ENCODE measurements around the gene IGSF21. TPM values are rescaled to one million over a fixed set of nuclear protein-coding genes. Genes with fewer than 3 reads are reported as not detected.

The IGSF21 gene
- total RNA-seq, 3 donors from 2014 or later (not counting 1 experiment from before 2014, with no cell fraction given) = not detected

GRCh38 chr1:18060366-18060765 lies 47.2 kb upstream of the IGSF21 start:
- DNase-seq (no peak), ATAC-seq (no peak)
- intact Hi-C loops (cut with micrococcal nuclease) = no loop called here
- no peaks in the 10 kb centered on the region for H3K4me1 Mint-ChIP-seq
- Histone ChIP-seq H3K9me3 (ENCODE audit: control insufficient read depth, insufficient read depth, low read length) (peaks cover 3% of the 10 kb centered on the region), H3K27ac (ENCODE audit: low read length) (no peak overlapping the region), H3K36me3 (ENCODE audit: control insufficient read depth, insufficient read depth, low read length) (no peaks in the 10 kb centered on the region), H3K27me3 (ENCODE audit: control insufficient read depth, insufficient read depth, low read length) (no peaks in the 10 kb centered on the region), H3K4me1 (ENCODE audit: control insufficient read depth, insufficient read depth, low read length) (no peaks in the 10 kb centered on the region), H3K4me3 (ENCODE audit: low read length) (no peak overlapping the region)
- WGBS (ENCODE audit: insufficient coverage) = 91% methylated on average over 14 of the region's 14 CpGs
- peaks cover 0 to 4% of the 10 kb centered on the region in 2 donors for H3K27me3 Mint-ChIP-seq (ENCODE audit: low read depth in 2 of 2)
- no peak for TF ChIP-seq CTCF (IDR thresholded peaks at IDR 0.05)
- H3K9me3 Mint-ChIP-seq = peaks cover 0 to 3% of the 10 kb centered on the region in 2 donors
- H3K36me3 Mint-ChIP-seq = no peaks in the 10 kb centered on the region
- no peak overlapping the region for H3K27ac Mint-ChIP-seq
- no peak overlapping the region for H3K4me3 Mint-ChIP-seq

GRCh38 chr1:18062185-18062584 lies 45.4 kb upstream of the IGSF21 start:
- Mint-ChIP-seq H3K27ac (no peak overlapping the region), H3K4me3 (no peak overlapping the region), H3K9me3 (peaks cover 0 to 3% of the 10 kb centered on the region in 2 donors), H3K4me1 (no peaks in the 10 kb centered on the region), H3K36me3 (no peaks in the 10 kb centered on the region), H3K27me3 (ENCODE audit: low read depth in 2 of 2) (peaks cover 0 to 6% of the 10 kb centered on the region in 2 donors)
- Histone ChIP-seq H3K4me3 (ENCODE audit: low read length) (no peak overlapping the region), H3K36me3 (ENCODE audit: control insufficient read depth, insufficient read depth, low read length) (no peaks in the 10 kb centered on the region), H3K9me3 (ENCODE audit: control insufficient read depth, insufficient read depth, low read length) (peaks cover 3% of the 10 kb centered on the region), H3K27me3 (ENCODE audit: control insufficient read depth, insufficient read depth, low read length) (no peaks in the 10 kb centered on the region), H3K4me1 (ENCODE audit: control insufficient read depth, insufficient read depth, low read length) (no peaks in the 10 kb centered on the region), H3K27ac (ENCODE audit: low read length) (no peak overlapping the region)
- TF ChIP-seq CTCF (IDR thresholded peaks at IDR 0.05) = no peak
- 61% methylated on average over 2 of the region's 3 CpGs for WGBS (ENCODE audit: insufficient coverage)
- DNase-seq (no peak), ATAC-seq (no peak)
- intact Hi-C loops (cut with micrococcal nuclease) = no loop called here

- H3K4me1 ChIP-seq (ENCODE audit: control insufficient read depth, insufficient read depth, low read length) = no peaks in the 10 kb centered on the region
- H3K27ac ChIP-seq (ENCODE audit: low read length) = no peak overlapping the region
- Mint-ChIP-seq H3K4me3 (no peak overlapping the region), H3K27me3 (ENCODE audit: low read depth in 2 of 2) (peaks cover 0 to 6% of the 10 kb centered on the region in 2 donors), H3K36me3 (no peaks in the 10 kb centered on the region), H3K4me1 (peaks cover 0 to 6% of the 10 kb centered on the region in 2 donors), H3K9me3 (peaks cover 0 to 3% of the 10 kb centered on the region in 2 donors), H3K27ac (no peak overlapping the region)
- H3K9me3 ChIP-seq (ENCODE audit: control insufficient read depth, insufficient read depth, low read length) = peaks cover 3% of the 10 kb centered on the region
- DNase-seq = no peak
- no peak for TF ChIP-seq CTCF (IDR thresholded peaks at IDR 0.05)
- no peak for ATAC-seq
- no peaks in the 10 kb centered on the region for H3K27me3 ChIP-seq (ENCODE audit: control insufficient read depth, insufficient read depth, low read length)
- H3K4me3 ChIP-seq (ENCODE audit: low read length) = no peak overlapping the region
- 30% methylated on average over 6 of the region's 7 CpGs for WGBS (ENCODE audit: insufficient coverage)
- no peaks in the 10 kb centered on the region for H3K36me3 ChIP-seq (ENCODE audit: control insufficient read depth, insufficient read depth, low read length)
- intact Hi-C loops (cut with micrococcal nuclease) = no loop called here
These were observed 43.1 kb upstream of the IGSF21 start for GRCh38 chr1:18064534-18064933.

- intact Hi-C loops (cut with micrococcal nuclease) = no loop called here
- H3K9me3 ChIP-seq (ENCODE audit: control insufficient read depth, insufficient read depth, low read length) = peaks cover 3% of the 10 kb centered on the region
- no peak for ATAC-seq
- no peak for TF ChIP-seq CTCF (IDR thresholded peaks at IDR 0.05)
- no peak for DNase-seq
- Mint-ChIP-seq H3K4me1 (peaks cover 0 to 6% of the 10 kb centered on the region in 2 donors), H3K9me3 (peaks cover 0 to 3% of the 10 kb centered on the region in 2 donors), H3K27ac (no peak overlapping the region), H3K27me3 (ENCODE audit: low read depth in 2 of 2) (peaks cover 0 to 10% of the 10 kb centered on the region in 2 donors), H3K4me3 (no peak overlapping the region), H3K36me3 (no peaks in the 10 kb centered on the region)
- no peaks in the 10 kb centered on the region for H3K4me1 ChIP-seq (ENCODE audit: control insufficient read depth, insufficient read depth, low read length)
- 85% methylated on average over 5 of the region's 5 CpGs for WGBS (ENCODE audit: insufficient coverage)
- no peak overlapping the region for H3K4me3 ChIP-seq (ENCODE audit: low read length)
- no peak overlapping the region for H3K27ac ChIP-seq (ENCODE audit: low read length)
- no peaks in the 10 kb centered on the region for H3K36me3 ChIP-seq (ENCODE audit: control insufficient read depth, insufficient read depth, low read length)
- H3K27me3 ChIP-seq (ENCODE audit: control insufficient read depth, insufficient read depth, low read length) = no peaks in the 10 kb centered on the region
These were observed 41.0 kb upstream of the IGSF21 start for GRCh38 chr1:18066576-18066975.
